OCI-LY3 (cell line): Measurements from ENCODE around the gene SH3PXD2A.

ENCODE experiments used
- CTCF ChIP-seq: fragments of 200-600, 300-600 bp; sonication (generic); IDR thresholded peaks from 2 replicates; pipeline ENCODE4 v1.5.1; 2014; ENCODE audit warnings: antibody characterized with exemption, low read length, low read depth
- EZH2phosphoT487 ChIP-seq: fragments of 200-600 bp; shearing (Covaris generic); IDR thresholded peaks from 2 replicates; pipeline ENCODE4 v1.6.1; 2018; ENCODE audit warnings: antibody characterized with exemption, mixed run types, low read depth

GRCh38 chr10:103757531-103758293, 97.7 kb downstream of the SH3PXD2A start:
- TF ChIP-seq CTCF (no peak), EZH2phosphoT487 (no peak)
